ENCODE measurements around the gene AK9. TPM values are rescaled to one million over a fixed set of nuclear protein-coding genes. Genes with fewer than 3 reads are reported as not detected.

AK9 gene
- polyA plus RNA-seq, 1 of the 3 experiments (the other 2 are of a cell fraction): 0.76 TPM

- no peaks in the 10 kb centered on the region for H4K20me1 ChIP-seq (ENCODE audit: insufficient read depth)
- CTCF ChIA-PET: interaction anchor here (0.7 to 5.5 kb wide), 4 partner anchors 15 to 668 kb away, joined by 4 to 29 read pairs (median 4); no protein-coding TSS in a partner anchor
These were observed 31.0 kb upstream of the AK9 start for GRCh38 chr6:109722011-109722410.

GRCh38 chr6:109720311-109720710 is 29.3 kb upstream of the AK9 start:
- Histone ChIP-seq H3K9ac (no peak overlapping the region), H3K4me1 (ENCODE audit: control insufficient read depth in 1 of 2, insufficient read depth in 2 of 2, low read depth in 1 of 2, low read length in 1 of 2) (no peaks in the 10 kb centered on the region; a peak in 2 of 4 replicates), H3K36me3 (replicated peaks in 1 of 2; ENCODE audit: control insufficient read depth in 1 of 2, insufficient read depth in 2 of 2, low read length in 1 of 2) (peaks cover 0 to 3% of the 10 kb centered on the region in 2 experiments), H3K9me3 (no peaks in the 10 kb centered on the region), H4K20me1 (ENCODE audit: insufficient read depth) (no peaks in the 10 kb centered on the region), H3K79me2 (ENCODE audit: insufficient read depth) (no peaks in the 10 kb centered on the region), H3K27me3 (ENCODE audit: insufficient read depth) (no peaks in the 10 kb centered on the region), H3K4me2 (no peak overlapping the region), H3K4me3 (ENCODE audit: low read depth in 2 of 2, low read length in 1 of 2) (no peak overlapping the region), H3K9me2 (no peaks in the 10 kb centered on the region), H3F3A (replicated peaks; ENCODE audit: insufficient read depth) (no peaks in the 10 kb centered on the region), H3K27ac (ENCODE audit: low read depth in 2 of 2, low read length in 1 of 2) (no peak overlapping the region), H2AFZ (ENCODE audit: low read depth) (no peak overlapping the region)
- DNase-seq: no peak
- no peak for TF ChIP-seq GABPA (IDR thresholded peaks at IDR 0.05; ENCODE audit: low read depth)
- no peak for TF ChIP-seq REST (IDR thresholded peaks at IDR 0.05; ENCODE audit: low read depth, low read length)
- TF ChIP-seq YY1 (IDR thresholded peaks at IDR 0.05; ENCODE audit: low read depth): no peak
- TF ChIP-seq MAX (IDR thresholded peaks at IDR 0.05; ENCODE audit: low read depth): no peak
- TF ChIP-seq FOXM1 (IDR thresholded peaks at IDR 0.05; ENCODE audit: low read depth): no peak
- TF ChIP-seq TCF12 (IDR thresholded peaks at IDR 0.05): no peak
- TF ChIP-seq MXI1 (IDR thresholded peaks at IDR 0.05; ENCODE audit: low read depth, low read length): no peak
- TF ChIP-seq RXRA (IDR thresholded peaks at IDR 0.05; ENCODE audit: borderline replicate concordance, low read depth): no peak
- TF ChIP-seq MEF2A (IDR thresholded peaks at IDR 0.05; ENCODE audit: borderline replicate concordance, low read depth): no peak
- no peak for TF ChIP-seq TEAD4 (IDR thresholded peaks at IDR 0.05; ENCODE audit: borderline replicate concordance, insufficient read depth)
- no peak for TF ChIP-seq SIN3A (IDR thresholded peaks at IDR 0.05; ENCODE audit: borderline replicate concordance, low read depth, low read length)
- TF ChIP-seq CHD2 (IDR thresholded peaks at IDR 0.05; ENCODE audit: low read length, partially characterized antibody): no peak
- TF ChIP-seq RFX5 (IDR thresholded peaks at IDR 0.05; ENCODE audit: low read length): no peak
- TF ChIP-seq TAF1 (IDR thresholded peaks at IDR 0.05; ENCODE audit: borderline replicate concordance, low read depth, low read length): no peak
- TF ChIP-seq ZBTB33 (IDR thresholded peaks at IDR 0.05; ENCODE audit: borderline replicate concordance, low read depth): no peak
- TF ChIP-seq CTCF (IDR thresholded peaks at IDR 0.05): no peak
- ChIA-PET CTCF (interaction anchor here (5.5 kb wide), 1 partner anchor 320 kb away, joined by 29 read pairs; no protein-coding TSS in a partner anchor), POLR2A (no interaction called here)
- WGBS (ENCODE audit: low lambda C conversion rate): 77% methylated on average over 3 of the region's 3 CpGs

More at GRCh38 chr6:109722011-109722410, 31.0 kb upstream of the AK9 start:
- POLR2A ChIA-PET: no interaction called here
- no peaks in the 10 kb centered on the region for H3K27me3 ChIP-seq (ENCODE audit: insufficient read depth)
- no peak overlapping the region for H3K27ac ChIP-seq (ENCODE audit: low read depth in 2 of 2, low read length in 1 of 2)
- H3K4me2 ChIP-seq: no peak overlapping the region
- H3K9ac ChIP-seq: no peak overlapping the region
- H3K79me2 ChIP-seq (ENCODE audit: insufficient read depth): no peaks in the 10 kb centered on the region
- no peak overlapping the region for H2AFZ ChIP-seq (ENCODE audit: low read depth)
- no peak overlapping the region for H3K4me3 ChIP-seq (ENCODE audit: low read depth in 2 of 2, low read length in 1 of 2)
- no peaks in the 10 kb centered on the region for H3K9me3 ChIP-seq
- WGBS (ENCODE audit: low lambda C conversion rate): 87% methylated on average over 3 of the region's 3 CpGs
- DNase-seq: no peak
- H3K9me2 ChIP-seq: no peaks in the 10 kb centered on the region
- no peaks in the 10 kb centered on the region for H3F3A ChIP-seq (replicated peaks; ENCODE audit: insufficient read depth)
- TF ChIP-seq TAF1 (IDR thresholded peaks at IDR 0.05; ENCODE audit: borderline replicate concordance, low read depth, low read length) (no peak), FOSL2 (IDR thresholded peaks at IDR 0.05; ENCODE audit: borderline replicate concordance, low read depth) (no peak), SMC3 (IDR thresholded peaks at IDR 0.05; ENCODE audit: low read depth, low read length) (no peak), YY1 (IDR thresholded peaks at IDR 0.05; ENCODE audit: low read depth) (no peak), TCF12 (IDR thresholded peaks at IDR 0.05) (no peak), MEF2A (IDR thresholded peaks at IDR 0.05; ENCODE audit: borderline replicate concordance, low read depth) (no peak), RXRA (IDR thresholded peaks at IDR 0.05; ENCODE audit: borderline replicate concordance, low read depth) (no peak), NRF1 (IDR thresholded peaks at IDR 0.05; ENCODE audit: low read depth, low read length) (no peak), EP300 (IDR thresholded peaks at IDR 0.05; ENCODE audit: borderline replicate concordance in 1 of 2, low read depth in 1 of 2, low read length in 1 of 2) (no peak), ELF1 (IDR thresholded peaks at IDR 0.05) (no peak)
- no peaks in the 10 kb centered on the region; a peak in 1 of 4 replicates for H3K4me1 ChIP-seq (ENCODE audit: control insufficient read depth in 1 of 2, insufficient read depth in 2 of 2, low read depth in 1 of 2, low read length in 1 of 2)
- H3K36me3 ChIP-seq (replicated peaks in 1 of 2; ENCODE audit: control insufficient read depth in 1 of 2, insufficient read depth in 2 of 2, low read length in 1 of 2): peaks cover 0 to 3% of the 10 kb centered on the region in 2 experiments
